Measurements from ENCODE around the gene NPLOC4.
"Not testable (repeated sequence)": the region's sequence is repeated elsewhere in the genome, so short reads cannot be mapped to it uniquely, and the experiment has no call there.

NPLOC4 gene

DNA sequence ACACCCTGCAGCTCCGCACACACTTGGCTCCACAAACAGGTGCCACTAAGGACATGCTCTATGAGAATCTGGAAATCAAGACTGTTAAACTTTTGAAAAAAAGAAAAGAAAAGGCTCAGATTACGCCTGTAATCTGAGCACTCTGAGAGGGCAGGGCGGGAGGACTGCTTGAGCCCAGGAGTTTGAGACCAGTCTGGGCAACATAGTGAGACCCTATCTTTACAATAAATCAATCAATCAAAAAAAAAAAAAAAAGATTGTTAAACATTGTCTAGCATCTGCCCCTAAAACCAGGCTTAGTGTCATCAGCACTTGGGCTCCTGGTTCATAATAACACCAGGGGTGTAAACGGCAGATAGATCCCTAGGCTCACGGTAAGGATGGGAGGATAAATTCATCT lies 47.3 kb downstream of the NPLOC4 start:
- DNase-seq (ENCODE audit: low spot score): no peak
- FAIRE-seq: no peak

DNA sequence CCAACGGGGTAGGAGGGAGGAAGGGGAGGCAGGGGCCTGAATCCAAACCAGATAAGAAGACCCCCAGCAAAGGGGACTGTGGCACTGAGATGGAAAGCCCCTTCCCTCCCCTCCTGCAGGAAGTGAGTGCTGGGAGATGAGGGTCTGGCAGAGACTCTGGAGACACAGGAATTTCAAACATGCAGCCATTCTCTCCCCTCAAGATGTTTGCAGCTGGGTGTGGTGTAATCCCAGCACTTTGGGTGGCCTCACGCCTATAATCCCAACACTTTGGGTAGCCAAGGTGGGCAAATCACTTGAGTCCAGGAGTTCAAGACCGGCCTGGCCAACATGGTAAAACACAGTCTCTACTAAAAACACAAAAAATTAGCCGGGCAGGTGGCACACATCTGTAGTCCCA lies 50.8 kb downstream of the NPLOC4 start:
- FAIRE-seq: no peak
- DNase-seq (ENCODE audit: low spot score): no peak

DNA sequence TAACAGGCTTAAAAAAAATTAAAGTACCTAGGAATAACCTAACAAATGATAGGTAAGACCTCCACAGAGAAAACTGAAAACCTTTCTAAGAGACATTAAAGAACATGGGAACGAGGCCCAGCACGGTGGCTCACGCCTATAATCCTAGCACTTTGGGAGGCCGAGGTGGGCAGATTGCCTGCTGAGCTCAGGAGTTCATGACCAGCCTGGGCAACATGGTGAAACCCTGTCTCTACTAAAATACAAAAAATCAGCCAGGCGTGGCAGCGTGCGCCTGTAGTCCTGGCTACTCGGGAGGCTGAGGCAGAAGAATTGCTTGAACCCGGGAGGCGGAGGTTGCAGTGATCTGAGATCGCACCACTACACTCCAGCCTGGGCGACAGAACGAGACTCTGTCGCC lies 52.1 kb downstream of the NPLOC4 start:
- not testable (repeated sequence) for DNase-seq (ENCODE audit: low spot score); FAIRE-seq

DNA sequence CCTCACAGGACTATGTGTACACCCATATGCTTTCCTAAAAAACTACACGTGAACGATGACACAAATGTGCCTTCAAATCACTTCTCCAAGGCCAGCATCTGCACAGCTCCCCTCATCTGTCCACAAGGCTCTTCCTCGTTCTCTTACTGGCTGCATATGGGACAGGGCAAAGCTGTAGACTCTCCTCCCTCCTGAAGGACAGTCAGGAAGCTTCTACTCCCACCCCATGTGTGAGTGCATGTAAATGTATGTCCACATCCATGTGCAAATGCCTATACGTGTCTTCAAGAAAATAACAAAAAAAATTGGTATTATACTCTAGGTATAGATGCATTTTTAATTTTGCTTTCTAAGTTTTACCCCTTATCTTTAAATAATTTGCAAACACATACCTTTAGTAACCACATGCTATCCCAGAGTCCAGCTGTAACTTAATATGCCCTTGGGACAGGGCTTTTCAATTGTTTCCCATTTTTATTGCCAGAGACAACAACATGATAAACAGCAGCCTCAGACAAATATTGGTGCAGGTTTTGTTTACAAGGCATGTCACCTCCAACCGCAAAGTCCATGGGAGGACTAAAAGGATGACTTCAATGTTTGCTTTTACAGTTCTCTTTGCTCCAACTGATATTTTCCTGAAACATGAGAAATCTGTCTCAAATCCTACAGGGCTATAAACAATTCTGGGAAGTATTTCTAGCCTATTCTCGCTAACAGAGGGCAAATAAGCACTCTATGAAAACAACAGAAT lies 53.1 kb downstream of the NPLOC4 start:
- FAIRE-seq (no peak), DNase-seq (ENCODE audit: low spot score) (no peak)

DNA sequence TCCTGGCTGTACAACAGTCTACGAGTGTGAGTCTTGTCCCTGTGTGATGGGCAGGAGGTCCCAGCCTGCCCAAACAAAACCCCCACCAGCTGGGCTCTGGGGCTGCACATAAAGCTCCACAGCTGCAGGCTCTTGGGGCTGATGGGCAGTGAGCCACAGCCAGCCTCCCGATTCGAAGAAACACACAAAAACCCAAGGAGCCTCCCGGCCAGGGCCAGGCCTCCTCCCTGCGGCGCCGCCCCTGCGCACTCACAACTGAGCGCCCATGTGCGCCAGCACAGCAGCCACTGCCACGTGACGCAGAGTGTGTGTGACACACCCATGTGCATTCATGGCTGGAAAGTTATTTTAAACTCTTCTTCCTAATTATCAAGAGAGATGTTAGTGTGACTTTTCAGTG lies 54.2 kb downstream of the NPLOC4 start:
- DNase-seq (ENCODE audit: low spot score) (no peak), FAIRE-seq (no peak)

DNA sequence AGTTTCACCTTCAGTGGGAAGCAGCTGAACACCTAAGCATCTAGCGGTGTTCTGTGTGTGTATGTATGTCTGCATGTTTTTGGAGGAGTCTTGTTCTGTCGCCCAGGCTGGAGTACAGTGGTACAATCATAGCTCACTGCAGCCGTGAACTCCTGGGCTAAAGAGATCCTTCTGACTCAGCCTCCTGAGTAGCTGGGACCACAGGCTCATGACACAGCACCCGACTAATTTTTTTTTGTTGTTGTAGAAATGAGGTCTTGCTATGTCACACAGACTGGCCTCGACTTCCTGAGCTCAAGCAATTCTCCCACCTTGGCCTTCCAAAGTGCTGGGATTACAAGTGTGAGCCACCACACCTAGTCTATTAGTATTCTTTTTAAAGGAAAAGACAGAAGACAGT lies 54.6 kb downstream of the NPLOC4 start:
- FAIRE-seq (no peak), DNase-seq (ENCODE audit: low spot score) (peak; percentile 49)

DNA sequence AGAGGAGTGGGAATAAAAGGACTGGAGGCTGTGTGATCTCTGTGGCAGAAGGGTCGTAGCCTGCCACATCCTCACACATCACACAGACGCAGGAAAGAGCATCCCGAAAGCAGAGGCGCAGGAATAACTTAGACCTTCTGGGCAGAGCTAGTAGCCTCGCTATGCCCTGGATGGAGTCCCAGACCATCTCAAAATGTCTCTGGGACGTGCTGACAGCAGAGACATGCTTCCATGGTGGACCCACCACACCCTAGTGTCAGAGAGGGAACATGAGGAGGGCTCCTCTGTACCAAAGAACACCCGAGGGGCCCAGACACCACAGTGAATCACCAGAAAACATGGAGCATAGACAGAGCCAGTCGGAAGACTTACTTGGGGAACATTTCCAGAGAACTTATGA lies 55.2 kb downstream of the NPLOC4 start:
- FAIRE-seq (no peak), DNase-seq (ENCODE audit: low spot score) (no peak)

DNA sequence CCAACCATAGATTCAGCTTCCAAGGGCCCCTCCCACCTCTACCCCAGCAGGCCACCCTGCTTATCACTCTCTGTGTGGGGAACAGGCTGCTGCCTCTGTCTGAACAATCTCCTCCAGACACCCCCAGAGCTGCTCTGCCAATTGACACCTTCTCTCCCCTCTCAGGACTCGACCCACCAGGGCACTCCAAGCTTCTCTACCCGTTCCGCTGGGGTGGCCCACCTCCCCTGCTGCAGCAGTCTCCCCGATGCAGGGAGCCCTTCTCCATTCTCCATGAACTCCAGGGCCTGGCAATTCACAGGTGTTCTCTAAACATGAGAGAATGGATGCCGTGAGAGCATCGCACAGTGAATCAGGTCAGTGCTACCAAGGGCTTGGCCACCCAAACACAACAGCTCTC lies 56.4 kb downstream of the NPLOC4 start:
- FAIRE-seq: no peak

DNA sequence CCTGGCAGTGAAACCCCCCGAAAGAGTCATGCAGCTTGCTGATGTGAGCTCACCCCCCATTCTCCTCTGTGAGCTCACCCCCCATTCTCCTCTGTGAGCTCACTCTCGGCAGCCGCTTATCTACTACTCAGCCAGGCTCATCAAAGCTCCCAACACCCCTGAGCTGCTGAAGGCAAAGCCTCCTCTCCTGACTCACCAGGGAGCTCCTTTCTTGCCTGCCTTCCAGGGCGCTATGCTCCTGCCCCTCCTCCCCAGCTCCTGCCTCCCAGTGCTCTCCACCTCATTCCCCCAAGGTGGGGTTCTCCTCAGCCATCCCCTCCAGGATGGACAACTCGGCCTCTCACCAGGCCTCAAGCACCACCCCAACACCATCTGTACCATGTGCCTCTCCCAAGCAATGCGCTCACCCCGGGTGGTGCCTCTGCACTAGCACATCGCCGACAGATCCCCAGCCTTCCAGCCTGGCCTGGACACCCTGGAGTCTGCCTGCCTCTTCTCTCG lies 57.0 kb downstream of the NPLOC4 start:
- FAIRE-seq: no peak
- peak; percentile 37 for DNase-seq (ENCODE audit: low spot score)

More for the DNA sequence above, 56.4 kb downstream of the NPLOC4 start:
- DNase-seq (ENCODE audit: low spot score): no peak

DNA sequence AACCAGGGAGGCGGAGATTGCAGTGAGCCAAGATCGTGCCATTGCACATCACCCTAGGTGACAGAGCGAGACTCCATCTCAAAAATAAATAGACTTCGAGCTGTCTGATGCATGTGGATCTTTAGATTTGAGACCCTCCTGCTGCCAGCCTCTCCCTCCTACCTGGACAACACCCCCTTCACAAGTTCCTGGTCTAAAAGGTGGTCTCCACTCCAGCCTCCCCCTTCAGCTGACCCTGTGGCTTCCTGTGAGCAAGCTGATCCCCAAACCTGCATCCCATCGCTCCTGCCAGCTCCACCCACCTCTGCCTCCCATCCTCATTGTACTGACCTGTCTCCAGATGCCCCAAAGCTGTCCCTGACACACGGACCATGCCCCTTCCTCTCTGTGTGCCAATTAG lies 57.6 kb downstream of the NPLOC4 start:
- DNase-seq (ENCODE audit: low spot score) (no peak), FAIRE-seq (no peak)

DNA sequence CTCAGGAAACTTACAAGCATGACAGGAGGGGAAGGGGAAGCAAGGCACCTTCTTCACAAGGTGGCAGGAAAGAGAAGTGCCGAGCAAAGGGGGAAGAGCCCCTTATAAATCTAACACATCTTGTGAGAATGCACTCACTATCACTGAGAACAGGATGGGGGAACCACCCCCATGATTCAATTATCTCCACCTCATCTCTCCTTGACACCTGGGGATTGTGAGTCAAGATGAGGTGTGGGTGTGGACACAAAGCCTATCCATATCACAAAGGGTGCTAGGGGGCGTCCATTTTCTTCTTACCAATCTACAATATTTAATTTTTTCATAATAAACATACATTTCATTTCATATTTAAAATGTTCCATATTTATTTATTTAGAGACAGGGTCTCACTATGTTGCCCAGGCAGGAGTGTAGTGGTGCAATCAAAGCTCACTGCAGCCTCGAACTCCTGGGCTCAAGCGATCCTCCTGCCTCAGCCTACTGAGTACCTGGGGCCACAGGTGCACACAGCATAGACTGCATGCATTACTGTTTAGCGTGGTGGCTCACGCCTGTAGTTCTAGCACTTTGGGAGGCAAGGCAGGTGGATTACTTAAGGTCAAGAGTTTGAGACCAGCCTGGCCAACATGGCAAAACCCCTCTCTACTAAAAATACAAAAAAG lies 58.2 kb downstream of the NPLOC4 start:
- DNase-seq (ENCODE audit: low spot score) (no peak), FAIRE-seq (no peak)

DNA sequence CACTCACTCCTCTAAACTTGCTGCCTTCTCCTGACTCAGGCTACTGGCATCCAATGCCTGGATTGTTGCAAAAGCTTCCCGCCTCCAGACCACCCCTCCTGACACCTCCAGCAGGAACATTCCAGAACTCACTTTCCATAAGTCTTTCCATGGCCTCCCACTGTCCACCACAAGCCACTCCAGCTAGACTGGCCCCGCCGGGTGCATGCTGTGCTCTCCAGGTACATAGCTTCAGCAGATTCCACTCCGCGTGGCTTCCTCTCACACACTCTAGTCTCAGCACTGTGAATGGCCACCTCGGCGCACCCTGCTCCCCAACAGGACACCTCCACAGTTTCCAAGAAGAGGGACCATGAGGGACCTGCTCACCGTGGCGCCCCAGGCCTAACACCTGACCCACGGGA lies 58.9 kb downstream of the NPLOC4 start:
- FAIRE-seq: no peak
- no peak for DNase-seq (ENCODE audit: low spot score)

DNA sequence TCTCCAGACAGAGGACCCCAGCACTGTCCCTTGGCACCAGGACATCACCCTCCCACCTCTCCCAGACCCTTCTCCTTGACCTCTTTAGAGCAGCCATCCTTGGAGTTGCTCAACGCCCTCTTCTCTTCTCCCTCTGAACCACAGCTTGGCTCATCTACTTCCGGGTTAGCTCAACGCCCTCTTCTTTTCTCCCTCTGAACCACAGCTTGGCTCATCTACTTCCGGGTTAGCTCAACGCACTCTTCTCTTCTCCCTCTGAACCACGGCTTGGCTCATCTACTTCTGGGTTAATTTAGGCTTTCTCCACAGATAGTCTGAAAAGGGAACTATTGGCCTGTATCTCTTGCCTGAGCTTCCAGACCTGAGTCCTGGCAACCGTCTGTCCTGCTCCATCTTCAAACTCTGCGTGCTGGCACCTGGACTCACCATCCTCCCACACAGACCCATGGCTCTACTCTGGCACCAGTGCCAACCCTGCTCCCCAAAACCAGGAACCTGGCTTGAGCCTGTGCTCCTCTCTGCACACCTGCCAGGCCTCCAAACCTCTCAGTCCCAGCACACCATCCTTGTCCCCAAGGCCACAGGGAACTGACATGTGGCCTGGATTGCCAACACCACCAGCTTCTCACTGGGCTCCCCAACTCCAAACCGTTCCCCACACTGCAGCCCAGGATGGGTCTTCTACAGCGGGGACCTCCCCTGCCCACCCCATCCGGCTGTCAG lies 59.5 kb downstream of the NPLOC4 start:
- FAIRE-seq: no peak
- no peak for DNase-seq (ENCODE audit: low spot score)

DNA sequence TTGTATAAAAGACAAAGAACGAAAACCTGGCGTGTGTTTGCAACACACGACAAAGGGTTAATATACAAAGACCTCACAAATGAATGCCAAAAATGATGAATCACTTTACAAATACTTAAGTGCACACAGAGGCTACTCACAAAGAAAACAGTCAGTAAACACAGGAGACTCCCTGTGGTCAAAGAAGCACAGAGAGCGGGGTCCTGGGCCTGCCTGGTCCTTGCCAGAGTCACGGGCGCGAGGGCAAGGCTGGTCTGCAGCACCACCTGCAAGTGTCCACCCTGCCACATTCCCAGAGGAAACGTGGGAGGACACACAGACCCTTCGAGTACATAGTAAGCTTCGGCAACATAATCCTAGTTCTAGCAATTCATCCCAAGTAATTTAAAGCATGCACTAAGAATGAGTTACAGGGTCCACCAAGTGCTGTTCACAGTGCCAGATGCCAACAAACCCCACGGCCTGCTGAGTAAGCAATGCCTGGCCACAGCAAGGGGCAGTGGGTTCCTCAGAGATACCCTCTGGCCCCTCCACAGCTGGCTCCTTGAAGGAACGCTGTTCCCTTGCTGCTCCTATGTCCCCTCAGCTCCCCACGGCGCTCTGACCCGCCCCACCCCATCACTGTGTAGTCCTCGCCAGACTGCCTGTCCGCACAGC lies 60.2 kb downstream of the NPLOC4 start:
- FAIRE-seq: peak; percentile 29
- peak; percentile 74 for DNase-seq (ENCODE audit: low spot score)

DNA sequence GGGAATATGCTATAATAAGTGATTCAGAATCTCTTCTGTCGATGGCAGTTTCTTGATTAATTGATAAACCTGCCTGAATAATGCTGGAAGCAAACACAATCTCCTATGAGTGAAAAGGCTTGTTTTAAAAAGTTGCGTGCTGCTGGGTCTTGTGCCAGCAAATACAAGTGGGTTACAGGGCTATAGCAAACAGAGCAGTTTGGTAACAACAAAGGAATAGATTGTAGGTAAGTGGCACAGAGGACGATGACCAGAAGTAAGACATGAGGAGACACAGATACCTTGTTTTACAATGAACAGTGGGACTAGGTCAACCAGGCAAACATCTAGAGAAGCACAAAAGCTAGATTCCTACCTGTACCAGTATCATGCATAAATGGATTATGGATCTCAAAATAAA lies 61.1 kb downstream of the NPLOC4 start:
- FAIRE-seq (no peak), DNase-seq (ENCODE audit: low spot score) (no peak)

DNA sequence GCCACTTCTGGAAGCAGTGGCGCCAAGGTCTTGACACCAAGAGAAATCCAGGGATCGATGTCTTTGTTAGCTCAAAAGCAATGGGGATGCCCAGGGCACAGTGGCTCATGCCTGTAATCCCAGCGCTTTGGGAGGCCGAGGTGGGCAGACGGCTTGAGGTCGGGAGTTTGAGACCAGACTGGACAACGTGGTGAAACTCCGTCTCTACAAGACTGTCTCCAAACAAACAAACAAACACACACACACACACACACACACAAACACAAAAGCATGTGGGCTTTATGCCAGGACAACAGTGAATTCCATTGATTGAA lies 62.3 kb downstream of the NPLOC4 start:
- no peak for FAIRE-seq
- no peak for DNase-seq (ENCODE audit: low spot score)

DNA sequence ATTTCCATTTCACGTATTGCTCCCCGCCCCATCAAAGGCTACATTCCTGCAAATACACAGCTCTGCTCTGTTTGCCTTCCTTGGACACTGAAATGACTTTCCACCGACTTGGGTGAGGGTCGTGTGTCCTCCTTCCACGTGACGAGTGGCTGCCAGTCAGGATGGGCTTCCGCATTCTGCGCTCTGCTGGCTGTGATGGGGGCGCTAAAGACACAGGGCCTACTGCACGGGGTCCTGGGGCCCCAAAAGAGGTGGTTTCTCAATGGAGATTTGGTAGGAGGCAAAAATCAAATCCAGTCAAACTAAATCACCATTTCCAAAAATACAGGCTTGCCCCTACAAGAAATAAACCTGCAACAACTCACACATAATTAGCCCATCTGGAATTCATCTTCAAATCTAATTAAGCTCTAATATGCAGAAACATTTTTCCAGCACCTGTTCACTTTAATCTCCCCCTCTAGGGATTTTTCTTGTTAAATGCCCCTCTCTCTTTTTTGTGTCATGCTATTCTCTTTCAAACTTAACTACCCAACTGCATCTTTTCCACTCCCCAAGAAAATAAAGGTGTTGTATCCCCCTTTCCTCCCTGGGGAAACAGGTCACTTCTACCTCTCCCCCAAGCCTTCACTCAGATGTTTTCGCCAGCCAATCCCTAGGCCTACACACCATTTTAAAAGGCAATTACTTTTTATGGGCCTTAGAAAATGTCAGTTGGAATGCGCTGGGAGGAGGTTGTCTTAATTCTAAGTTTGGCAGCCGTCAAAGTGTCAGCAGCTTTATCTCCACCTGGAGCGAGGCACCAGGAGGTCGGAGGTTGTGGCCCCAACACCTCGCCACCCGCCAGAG lies 62.9 kb downstream of the NPLOC4 start:
- no peak for FAIRE-seq
- no peak for DNase-seq (ENCODE audit: low spot score)

DNA sequence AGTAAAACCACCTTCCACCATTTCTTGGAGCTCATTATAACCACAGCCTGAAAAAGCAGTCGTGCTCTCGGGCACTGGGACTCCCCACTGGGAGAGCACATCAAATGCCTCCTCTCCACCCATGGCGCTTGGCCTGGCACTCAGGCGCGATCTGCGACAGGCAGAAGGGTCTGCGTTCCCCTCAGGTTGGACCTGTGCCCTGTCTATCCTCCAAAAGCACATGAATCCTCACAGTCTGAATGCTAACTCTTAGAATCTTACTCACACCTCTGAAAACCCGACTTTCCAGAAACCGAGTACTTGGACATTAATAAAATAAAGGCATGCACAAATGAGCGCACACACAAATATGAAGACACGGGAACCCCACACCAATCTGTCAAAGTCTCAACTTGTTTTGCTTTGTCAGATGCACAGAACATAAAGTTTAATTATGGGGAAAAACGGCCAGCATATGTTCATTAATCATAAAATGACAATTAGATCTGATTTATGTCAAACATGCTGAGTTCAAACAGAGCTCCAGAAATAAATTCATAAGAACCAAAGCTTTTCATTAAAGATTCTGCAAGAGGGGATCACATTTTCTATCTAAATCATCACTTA lies 64.2 kb downstream of the NPLOC4 start:
- FAIRE-seq (no peak), DNase-seq (ENCODE audit: low spot score) (no peak)

DNA sequence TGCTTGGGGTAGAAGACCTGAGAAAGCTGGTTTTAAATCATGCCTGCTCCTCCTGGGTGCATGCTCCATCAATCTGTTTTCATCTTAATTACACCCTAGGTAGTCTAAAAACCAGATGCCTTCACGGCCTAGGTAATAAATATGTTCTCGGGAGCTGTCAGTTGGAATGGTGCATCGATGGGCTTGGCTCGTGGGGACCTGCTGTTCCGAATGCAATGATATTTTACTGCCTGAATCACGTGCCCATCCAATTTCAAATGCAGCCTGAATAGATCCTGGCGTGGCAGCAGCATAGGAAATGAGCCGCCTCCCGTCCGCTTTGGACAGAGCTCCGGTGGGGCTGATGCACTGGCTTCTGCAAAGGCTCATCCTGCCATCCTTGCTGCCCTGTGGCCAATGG lies 65.9 kb downstream of the NPLOC4 start:
- FAIRE-seq: no peak
- no peak for DNase-seq (ENCODE audit: low spot score)

DNA sequence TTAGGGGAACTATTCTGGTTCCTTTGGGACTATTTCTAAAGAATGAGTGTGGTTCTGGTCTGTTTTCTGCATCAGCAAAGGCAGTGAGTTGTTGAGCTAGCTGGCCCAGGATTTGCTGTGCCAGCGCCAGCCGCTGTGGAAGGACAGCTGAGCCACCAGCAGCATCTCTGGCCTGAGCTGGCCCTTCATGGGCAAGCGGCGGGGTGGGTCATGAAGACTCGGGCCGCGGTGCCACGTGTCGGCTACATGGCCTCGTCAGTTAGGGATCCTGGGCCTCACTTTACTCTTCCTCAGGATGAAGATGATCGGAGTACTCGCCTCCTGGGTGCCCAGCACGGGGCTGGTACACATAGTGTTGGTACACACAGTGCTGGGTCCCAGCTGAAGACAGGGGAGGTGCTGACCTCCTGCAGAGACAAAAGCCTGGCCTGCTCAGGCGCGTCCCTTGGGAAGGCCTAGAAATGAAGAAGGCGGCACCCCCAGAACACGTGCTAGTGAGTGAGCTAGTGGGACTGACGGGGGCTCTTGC lies 66.9 kb downstream of the NPLOC4 start:
- FAIRE-seq (no peak), DNase-seq (ENCODE audit: low spot score) (no peak)

All from RCC 7860 (cell line).